HL-60 (cell line): ENCODE data around the gene ATIC.
"Not testable (repeated sequence)": the region's sequence is repeated elsewhere in the genome, so short reads cannot be mapped to it uniquely, and the experiment has no call there.

ENCODE experiments used
- DNase-seq, 2 experiments: peaks; one replicate each; pipeline ENCODE4 v3.0.0-alpha.2; 2010 to 2020; ENCODE audit warnings: low read depth in 1 of 2, low spot score in 1 of 2
- H3K27ac ChIP-seq: fragments of 250-450 bp; sonication (Bioruptor Pico); replicated peaks from 2 replicates; pipeline ENCODE4 v1.5.1; 2020; ENCODE audit warnings: mild to moderate bottlenecking, moderate library complexity
- H3K27me3 ChIP-seq: fragments of 250-450 bp; sonication (Bioruptor Pico); 2 replicates; pipeline ENCODE4 v1.5.1; 2021; ENCODE audit warnings: mild to moderate bottlenecking, moderate library complexity; ENCODE audit not compliant: insufficient read depth, poor library complexity, severe bottlenecking
- H3K4me3 ChIP-seq: replicated peaks from 2 replicates; pipeline ENCODE4 v1.5.1; 2011; ENCODE audit warnings: mild to moderate bottlenecking, control low read depth, low read length; ENCODE audit not compliant: insufficient read depth
- CTCF ChIP-seq: IDR thresholded peaks from one replicate; pipeline ENCODE4 v1.5.1; 2011; ENCODE audit warnings: low read length, control low read depth, inconsistent platforms; ENCODE audit not compliant: insufficient read depth
- GABPA ChIP-seq: IDR thresholded peaks from 2 replicates; pipeline ENCODE4 v1.6.1; 2012; ENCODE audit warnings: low read depth
- POLR2AphosphoS5 ChIP-seq: IDR thresholded peaks from 2 replicates; pipeline ENCODE4 v1.6.1; 2012; ENCODE audit warnings: low read depth
- REST ChIP-seq: IDR thresholded peaks from 2 replicates; pipeline ENCODE4 v1.6.1; 2012; ENCODE audit warnings: low read depth; ENCODE audit not compliant: insufficient replicate concordance
- SPI1 ChIP-seq: IDR thresholded peaks from 2 replicates; pipeline ENCODE4 v1.6.1; 2012; ENCODE audit warnings: low read depth, mild to moderate bottlenecking, borderline replicate concordance

ATIC gene

DNA sequence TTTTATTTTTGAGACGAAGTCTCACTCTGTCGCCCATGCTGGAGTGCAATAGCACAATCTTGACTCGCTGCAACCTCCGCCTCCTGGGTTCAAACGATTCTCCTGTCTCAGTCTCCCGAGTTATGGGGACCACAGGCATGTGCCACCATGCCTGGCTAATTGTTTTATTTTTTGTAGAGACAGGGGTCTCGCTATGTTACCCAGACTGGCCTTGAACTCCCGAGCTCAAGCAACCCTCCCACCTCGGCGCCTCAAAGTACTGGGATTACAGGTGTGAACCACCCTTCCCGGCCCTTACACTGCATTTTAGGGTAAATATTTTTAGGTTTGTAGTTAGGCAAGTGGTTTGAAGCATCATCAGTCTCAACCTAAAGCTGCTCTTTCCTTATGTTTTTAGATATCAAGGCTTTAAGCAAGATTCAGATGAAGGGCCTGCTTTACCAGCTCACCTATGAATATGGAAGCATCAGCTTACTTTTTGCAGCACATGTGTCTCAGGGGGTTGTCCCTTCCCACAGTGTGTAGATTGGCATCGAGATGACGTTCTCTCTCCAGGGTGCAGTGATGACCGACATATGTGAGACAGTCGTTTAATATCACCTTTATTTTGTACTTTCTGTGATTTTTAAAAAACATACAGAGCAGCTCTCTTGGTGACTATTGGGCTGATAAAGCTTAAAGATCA lies 47.2 kb downstream of the ATIC start:
- TF ChIP-seq SPI1: no peak
- TF ChIP-seq REST: no peak
- TF ChIP-seq POLR2AphosphoS5: no peak
- no peak for TF ChIP-seq GABPA
- TF ChIP-seq CTCF: no peak
- no peak for DNase-seq
- H3K27ac ChIP-seq: no peak overlapping the region
- no peak overlapping the region for H3K4me3 ChIP-seq
- no peaks in the 10 kb centered on the region for H3K27me3 ChIP-seq

DNA sequence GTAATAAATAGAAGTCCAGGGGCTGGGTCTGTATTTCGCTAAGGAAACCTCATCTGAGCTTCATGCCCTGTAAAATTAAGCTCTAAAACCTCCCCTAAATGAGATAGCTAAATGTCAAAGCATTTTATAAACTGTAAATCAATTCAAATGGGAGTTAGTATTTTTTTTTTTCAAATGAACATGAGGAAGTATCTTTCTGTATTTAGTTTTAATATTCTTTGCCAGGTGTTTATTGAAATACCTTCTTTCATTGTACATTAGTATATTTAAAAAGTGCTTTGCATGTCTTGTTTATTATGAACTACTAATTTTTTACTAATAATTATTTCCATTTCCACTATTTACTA lies 47.7 kb downstream of the ATIC start:
- TF ChIP-seq SPI1: no peak
- no peak for TF ChIP-seq GABPA
- TF ChIP-seq POLR2AphosphoS5: no peak
- TF ChIP-seq CTCF: no peak
- no peak for TF ChIP-seq REST
- no peaks in the 10 kb centered on the region for H3K27me3 ChIP-seq
- no peak overlapping the region for H3K4me3 ChIP-seq
- no peak overlapping the region for H3K27ac ChIP-seq
- no peak for DNase-seq

DNA sequence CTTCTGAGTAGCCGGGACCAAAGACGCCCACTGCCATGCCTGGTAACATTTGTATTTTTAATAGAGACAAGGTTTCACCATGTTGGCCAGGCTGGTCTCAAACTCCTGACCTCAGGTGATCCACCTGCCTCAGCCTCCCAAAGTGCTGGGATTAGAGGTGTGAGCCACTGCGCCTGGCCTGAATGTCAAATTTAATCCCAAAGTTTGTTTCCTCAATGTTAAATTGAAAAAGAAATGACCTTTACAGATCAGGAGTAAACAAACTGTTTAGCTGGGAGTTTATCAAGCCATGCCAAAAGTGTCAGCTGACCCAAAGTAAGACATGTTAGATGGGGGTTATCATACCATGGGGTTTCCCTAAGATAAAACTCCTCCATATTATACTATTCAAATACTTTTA lies 48.2 kb downstream of the ATIC start:
- not testable (repeated sequence) for DNase-seq, H3K4me3 ChIP-seq, H3K27me3 ChIP-seq, H3K27ac ChIP-seq

- Histone ChIP-seq H3K4me3 (no peak overlapping the region), H3K27ac (no peak overlapping the region), H3K27me3 (no peaks in the 10 kb centered on the region)
- DNase-seq: no peak
- TF ChIP-seq CTCF (no peak), SPI1 (no peak), POLR2AphosphoS5 (no peak), GABPA (no peak), REST (no peak)
Measured at GRCh38 chr2:215360596-215360995, 48.7 kb downstream of the ATIC start.
